ENCODE results near the gene SND1. TPM values are rescaled to one million over a fixed set of nuclear protein-coding genes. Genes with fewer than 3 reads are reported as not detected.

SND1 gene
- total and polyA plus RNA-seq, 10 of the 15 experiments (the other 5 are each of a cell fraction or from before 2014, with no cell fraction given) = 52.4 to 270 (median 146) TPM

DNA sequence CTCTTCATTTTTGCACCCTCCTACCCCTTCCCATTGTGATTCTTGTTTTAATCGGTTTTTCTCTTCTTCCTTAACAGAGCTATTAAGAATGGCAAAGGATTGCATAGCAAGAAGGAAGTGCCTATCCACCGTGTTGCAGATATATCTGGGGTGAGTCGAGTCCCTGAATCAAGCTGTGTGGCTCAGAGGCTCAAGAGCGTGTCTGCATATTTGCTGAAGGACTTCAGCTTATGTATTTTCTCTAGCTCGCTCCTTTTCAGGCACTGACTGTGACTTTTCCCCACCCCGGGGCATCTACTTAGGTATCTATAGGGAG, 252.6 kb downstream of the SND1 start:
- Histone ChIP-seq H3K36me3 (ENCODE audit: control insufficient read depth in 2 of 2, insufficient read depth in 2 of 2, low read length in 1 of 2) (peaks cover 6 to 9% of the 10 kb centered on the region in 2 experiments; a peak in 3 of 4 replicates), H3K9ac (ENCODE audit: control insufficient read depth, insufficient read depth, low read length) (no peak overlapping the region), H3K4me1 (ENCODE audit: control insufficient read depth, insufficient read depth, low read length) (peaks cover 64% of the 10 kb centered on the region), H2AFZ (ENCODE audit: control insufficient read depth, low read depth, low read length) (no peak overlapping the region), H3K9me3 (replicated peaks; ENCODE audit: control insufficient read depth, insufficient read depth, low read length) (no peaks in the 10 kb centered on the region), H3K27ac (ENCODE audit: control insufficient read depth, insufficient read depth) (peak overlapping the region; percentile 26; the same call in 1 of the 2 replicates), H3K27me3 (replicated peaks in 1 of 2; ENCODE audit: control insufficient read depth in 2 of 2, insufficient read depth in 2 of 2, low read length in 1 of 2) (no peaks in the 10 kb centered on the region), H3K4me3 (no peak overlapping the region), H3K4me2 (ENCODE audit: control insufficient read depth, insufficient read depth) (no peak overlapping the region), H4K20me1 (ENCODE audit: control insufficient read depth, insufficient read depth) (no peaks in the 10 kb centered on the region; the same call in 1 of the 2 replicates), H3K79me2 (ENCODE audit: control insufficient read depth, insufficient read depth, low read length) (peaks cover 25% of the 10 kb centered on the region)
- ATAC-seq (no peak), FAIRE-seq (no peak), DNase-seq (ENCODE audit: low read depth, low spot score) (no peak)
- 92% methylated on average over 6 of the region's 6 CpGs for WGBS (ENCODE audit: insufficient coverage, insufficient replicate concordance, low lambda C conversion rate, missing lambda C conversion rate)
- no peak for TF ChIP-seq LARP7 (IDR thresholded peaks at IDR 0.05)
- no peak for TF ChIP-seq NR2C1 (IDR thresholded peaks at IDR 0.05)
- no peak for TF ChIP-seq SMC3 (IDR thresholded peaks at IDR 0.05; ENCODE audit: borderline replicate concordance, low read length)
- no peak for TF ChIP-seq SMARCA5 (IDR thresholded peaks at IDR 0.05)
- no peak for TF ChIP-seq CREM (IDR thresholded peaks at IDR 0.05; ENCODE audit: low read depth)
- no peak for TF ChIP-seq GABPA (IDR thresholded peaks at IDR 0.05; ENCODE audit: low read depth)
- no peak for TF ChIP-seq BHLHE40 (IDR thresholded peaks at IDR 0.05; ENCODE audit: borderline replicate concordance in 1 of 2, low read depth in 2 of 2, low read length in 1 of 2)
- no peak for TF ChIP-seq SMAD1 (IDR thresholded peaks at IDR 0.05; ENCODE audit: low read depth, partially characterized antibody)
- TF ChIP-seq DPF2 (IDR thresholded peaks at IDR 0.05) = no peak
- TF ChIP-seq, protein P1, sequence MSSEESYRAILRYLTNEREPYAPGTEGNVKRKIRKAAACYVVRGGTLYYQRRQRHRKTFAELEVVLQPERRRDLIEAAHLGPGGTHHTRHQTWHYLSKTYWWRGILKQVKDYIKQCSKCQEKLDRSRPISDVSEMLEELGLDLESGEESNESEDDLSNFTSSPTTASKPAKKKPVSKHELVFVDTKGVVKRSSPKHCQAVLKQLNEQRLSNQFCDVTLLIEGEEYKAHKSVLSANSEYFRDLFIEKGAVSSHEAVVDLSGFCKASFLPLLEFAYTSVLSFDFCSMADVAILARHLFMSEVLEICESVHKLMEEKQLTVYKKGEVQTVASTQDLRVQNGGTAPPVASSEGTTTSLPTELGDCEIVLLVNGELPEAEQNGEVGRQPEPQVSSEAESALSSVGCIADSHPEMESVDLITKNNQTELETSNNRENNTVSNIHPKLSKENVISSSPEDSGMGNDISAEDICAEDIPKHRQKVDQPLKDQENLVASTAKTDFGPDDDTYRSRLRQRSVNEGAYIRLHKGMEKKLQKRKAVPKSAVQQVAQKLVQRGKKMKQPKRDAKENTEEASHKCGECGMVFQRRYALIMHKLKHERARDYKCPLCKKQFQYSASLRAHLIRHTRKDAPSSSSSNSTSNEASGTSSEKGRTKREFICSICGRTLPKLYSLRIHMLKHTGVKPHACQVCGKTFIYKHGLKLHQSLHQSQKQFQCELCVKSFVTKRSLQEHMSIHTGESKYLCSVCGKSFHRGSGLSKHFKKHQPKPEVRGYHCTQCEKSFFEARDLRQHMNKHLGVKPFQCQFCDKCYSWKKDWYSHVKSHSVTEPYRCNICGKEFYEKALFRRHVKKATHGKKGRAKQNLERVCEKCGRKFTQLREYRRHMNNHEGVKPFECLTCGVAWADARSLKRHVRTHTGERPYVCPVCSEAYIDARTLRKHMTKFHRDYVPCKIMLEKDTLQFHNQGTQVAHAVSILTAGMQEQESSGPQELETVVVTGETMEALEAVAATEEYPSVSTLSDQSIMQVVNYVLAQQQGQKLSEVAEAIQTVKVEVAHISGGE (CRISPR knock-in tag; IDR thresholded peaks at IDR 0.05) = no peak
- TF ChIP-seq SIX5 (IDR thresholded peaks at IDR 0.05; ENCODE audit: low read depth, low read length, severe bottlenecking) = no peak
- TF ChIP-seq NFYA (IDR thresholded peaks at IDR 0.05; ENCODE audit: borderline replicate concordance, low read depth, low read length) = no peak
- no peak for TF ChIP-seq ASH2L (IDR thresholded peaks at IDR 0.05; ENCODE audit: borderline replicate concordance, low read depth)
- TF ChIP-seq, protein P2, sequence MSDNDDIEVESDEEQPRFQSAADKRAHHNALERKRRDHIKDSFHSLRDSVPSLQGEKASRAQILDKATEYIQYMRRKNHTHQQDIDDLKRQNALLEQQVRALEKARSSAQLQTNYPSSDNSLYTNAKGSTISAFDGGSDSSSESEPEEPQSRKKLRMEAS (IDR thresholded peaks at IDR 0.05; ENCODE audit: low read depth, low read length) = no peak
- TF ChIP-seq POLR2AphosphoS5 (IDR thresholded peaks at IDR 0.05; ENCODE audit: low read length) = no peak
- SMC1A ChIA-PET (ENCODE audit: uncharacterized antibody, unreplicated experiment) = interaction anchor here (1.7 to 2.8 kb wide), 5 partner anchors 8 to 49 kb away, joined by 4 to 10 read pairs (median 7); no protein-coding TSS in a partner anchor
- intact Hi-C loops (cut with micrococcal nuclease; ENCODE audit: unreplicated experiment) = no loop called here
- CTCF ChIA-PET = no interaction called here
- in situ Hi-C loops (cut with MboI) = no loop called here
- POLR2A ChIA-PET = interaction anchor here (1.4 to 2.2 kb wide), 2 partner anchors 8 to 24 kb away, joined by 4 to 8 read pairs; no protein-coding TSS in a partner anchor
- RAD21 ChIA-PET (ENCODE audit: unreplicated experiment) = no interaction called here
- no TSS peak for BruUV-seq (replicated peaks)

All from GM12878 (cell line).